ENCODE measurements around the gene OR52K1. TPM values are rescaled to one million over a fixed set of nuclear protein-coding genes. Genes with fewer than 3 reads are reported as not detected.

The OR52K1 gene
- total RNA-seq, 6 donors from 2014 or later: 0.03 to 0.22 (median 0.03) TPM; not detected in 3

DNA sequence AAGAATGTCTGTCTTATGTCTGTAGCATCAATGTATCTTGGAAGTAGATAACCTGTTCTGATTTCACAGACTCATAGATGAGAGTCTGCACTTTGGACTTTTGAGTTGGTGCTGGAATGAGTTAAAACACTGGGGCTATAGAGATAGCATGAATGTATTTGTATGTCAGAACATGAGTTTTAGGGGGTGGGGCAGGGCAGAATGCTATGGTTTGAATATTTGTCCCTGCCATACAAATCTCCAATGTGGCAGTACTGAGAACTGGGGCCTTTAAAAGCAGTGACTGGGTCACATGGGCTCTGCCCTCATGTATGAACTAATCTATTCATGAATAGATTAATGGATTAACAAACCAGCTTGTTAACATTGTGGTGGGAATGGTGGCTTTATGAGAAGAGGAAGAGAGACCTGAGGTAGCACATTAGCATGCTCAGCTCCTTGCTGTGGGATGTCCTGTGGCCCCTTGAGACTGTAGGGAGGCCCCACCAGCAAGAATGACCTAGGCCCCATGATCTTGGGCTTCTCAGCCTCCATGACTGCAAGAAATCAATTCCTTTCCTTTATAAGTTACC is 15.5 kb upstream of the OR52K1 start:
- H3K36me3 ChIP-seq: no peaks in the 10 kb centered on the region
- peaks cover 0 to 12% (median 3%) of the 10 kb centered on the region in 4 donors for H3K9me3 ChIP-seq
- DNase-seq (no peak), ATAC-seq (ENCODE audit: low FRiP score in 2 of 2) (no peak)
- TF ChIP-seq POLR2A (IDR thresholded peaks at IDR 0.05) (no peak), POLR2AphosphoS5 (IDR thresholded peaks at IDR 0.05) (no peak), EP300 (IDR thresholded peaks at IDR 0.05) (no peak)
- TF ChIP-seq, protein P1, sequence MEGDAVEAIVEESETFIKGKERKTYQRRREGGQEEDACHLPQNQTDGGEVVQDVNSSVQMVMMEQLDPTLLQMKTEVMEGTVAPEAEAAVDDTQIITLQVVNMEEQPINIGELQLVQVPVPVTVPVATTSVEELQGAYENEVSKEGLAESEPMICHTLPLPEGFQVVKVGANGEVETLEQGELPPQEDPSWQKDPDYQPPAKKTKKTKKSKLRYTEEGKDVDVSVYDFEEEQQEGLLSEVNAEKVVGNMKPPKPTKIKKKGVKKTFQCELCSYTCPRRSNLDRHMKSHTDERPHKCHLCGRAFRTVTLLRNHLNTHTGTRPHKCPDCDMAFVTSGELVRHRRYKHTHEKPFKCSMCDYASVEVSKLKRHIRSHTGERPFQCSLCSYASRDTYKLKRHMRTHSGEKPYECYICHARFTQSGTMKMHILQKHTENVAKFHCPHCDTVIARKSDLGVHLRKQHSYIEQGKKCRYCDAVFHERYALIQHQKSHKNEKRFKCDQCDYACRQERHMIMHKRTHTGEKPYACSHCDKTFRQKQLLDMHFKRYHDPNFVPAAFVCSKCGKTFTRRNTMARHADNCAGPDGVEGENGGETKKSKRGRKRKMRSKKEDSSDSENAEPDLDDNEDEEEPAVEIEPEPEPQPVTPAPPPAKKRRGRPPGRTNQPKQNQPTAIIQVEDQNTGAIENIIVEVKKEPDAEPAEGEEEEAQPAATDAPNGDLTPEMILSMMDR (IDR thresholded peaks at IDR 0.05): no peak
- no peaks in the 10 kb centered on the region for H3K27me3 ChIP-seq
- H3K27ac ChIP-seq: no peak overlapping the region
- H3K4me3 ChIP-seq: no peak overlapping the region
- no peaks in the 10 kb centered on the region for H3K4me1 ChIP-seq

DNA sequence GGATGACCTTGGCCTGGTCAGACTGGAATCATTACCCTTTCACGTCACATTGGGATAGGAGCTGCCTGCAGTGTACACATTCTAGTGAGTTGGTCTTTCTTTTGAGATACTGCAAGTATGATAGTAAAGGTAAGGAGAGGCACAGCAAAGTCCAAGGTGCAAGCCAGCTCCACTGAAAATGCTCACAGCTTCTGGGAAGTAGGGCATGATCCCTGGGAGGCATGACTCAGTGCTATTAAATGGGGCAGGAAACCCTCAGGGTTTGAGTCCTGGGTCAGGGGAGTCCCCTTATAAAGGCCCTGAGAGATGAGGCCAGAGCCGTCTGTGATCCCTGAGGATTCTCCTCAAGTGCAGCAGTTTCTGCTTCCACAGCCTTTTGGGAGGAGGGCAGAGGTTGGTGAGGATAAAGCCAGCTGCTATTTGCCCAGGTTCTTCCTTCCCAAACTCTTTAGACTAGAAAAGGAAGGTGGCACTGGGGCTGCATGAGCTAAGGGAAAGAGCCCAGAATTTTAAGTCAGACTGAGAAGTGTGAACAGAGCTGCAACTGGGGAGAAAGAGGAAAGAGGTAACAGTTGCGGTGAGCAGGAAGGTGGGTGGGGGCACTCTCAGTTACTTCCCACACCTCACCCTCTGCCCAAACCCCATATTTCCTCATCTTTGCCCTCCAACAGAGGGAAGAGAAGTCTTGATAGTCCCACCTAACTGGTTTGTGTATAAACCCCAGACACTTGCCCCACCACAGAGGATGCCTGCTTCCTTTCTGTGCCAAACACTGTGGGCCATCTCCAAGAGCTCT is 14.4 kb upstream of the OR52K1 start:
- no peaks in the 10 kb centered on the region for H3K36me3 ChIP-seq
- no peaks in the 10 kb centered on the region for H3K4me1 ChIP-seq
- H3K27ac ChIP-seq: no peak overlapping the region
- no peak overlapping the region for H3K4me3 ChIP-seq
- TF ChIP-seq, protein P1 (IDR thresholded peaks at IDR 0.05): no peak
- TF ChIP-seq EP300 (IDR thresholded peaks at IDR 0.05): no peak
- ATAC-seq (ENCODE audit: low FRiP score in 2 of 2): peak in 1 of 2 donors; percentile 46
- 60 to 77% methylated on average over 3 of the region's 3 CpGs for WGBS, 2 donors
- peaks cover 0 to 12% (median 3%) of the 10 kb centered on the region in 4 donors for H3K9me3 ChIP-seq
- DNase-seq: no peak
- no peaks in the 10 kb centered on the region for H3K27me3 ChIP-seq

DNA sequence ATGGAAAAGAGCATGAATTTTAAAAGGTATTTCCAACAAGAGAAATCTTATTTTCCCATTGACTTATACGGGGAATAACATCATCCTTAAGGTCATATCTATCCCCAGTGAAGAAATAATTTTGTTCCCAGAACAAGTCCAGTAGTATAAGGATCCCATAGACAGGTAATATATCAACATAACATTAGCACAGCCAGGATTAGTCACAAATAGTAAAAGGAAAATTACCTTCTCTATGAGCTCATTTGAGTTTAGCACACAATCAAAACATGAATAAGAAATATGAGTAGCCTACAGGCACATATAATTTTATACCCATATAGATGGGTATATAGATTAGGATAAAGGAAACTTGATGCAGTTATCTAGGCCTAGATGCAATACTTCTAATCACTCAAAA is 2.8 kb upstream of the OR52K1 start:
- Histone ChIP-seq H3K27me3 (no peaks in the 10 kb centered on the region), H3K4me1 (no peaks in the 10 kb centered on the region), H3K4me3 (no peak overlapping the region), H3K27ac (no peak overlapping the region), H3K36me3 (no peaks in the 10 kb centered on the region), H3K9me3 (no peaks in the 10 kb centered on the region)
- 83 to 88% methylated on average over 1 of the region's 1 CpG for WGBS, 2 donors
- DNase-seq (no peak), ATAC-seq (ENCODE audit: low FRiP score in 2 of 2) (no peak)
- TF ChIP-seq, protein P1 (IDR thresholded peaks at IDR 0.05): no peak
- TF ChIP-seq POLR2A (IDR thresholded peaks at IDR 0.05): no peak
- no peak for TF ChIP-seq EP300 (IDR thresholded peaks at IDR 0.05)
- TF ChIP-seq POLR2AphosphoS5 (IDR thresholded peaks at IDR 0.05): no peak

DNA sequence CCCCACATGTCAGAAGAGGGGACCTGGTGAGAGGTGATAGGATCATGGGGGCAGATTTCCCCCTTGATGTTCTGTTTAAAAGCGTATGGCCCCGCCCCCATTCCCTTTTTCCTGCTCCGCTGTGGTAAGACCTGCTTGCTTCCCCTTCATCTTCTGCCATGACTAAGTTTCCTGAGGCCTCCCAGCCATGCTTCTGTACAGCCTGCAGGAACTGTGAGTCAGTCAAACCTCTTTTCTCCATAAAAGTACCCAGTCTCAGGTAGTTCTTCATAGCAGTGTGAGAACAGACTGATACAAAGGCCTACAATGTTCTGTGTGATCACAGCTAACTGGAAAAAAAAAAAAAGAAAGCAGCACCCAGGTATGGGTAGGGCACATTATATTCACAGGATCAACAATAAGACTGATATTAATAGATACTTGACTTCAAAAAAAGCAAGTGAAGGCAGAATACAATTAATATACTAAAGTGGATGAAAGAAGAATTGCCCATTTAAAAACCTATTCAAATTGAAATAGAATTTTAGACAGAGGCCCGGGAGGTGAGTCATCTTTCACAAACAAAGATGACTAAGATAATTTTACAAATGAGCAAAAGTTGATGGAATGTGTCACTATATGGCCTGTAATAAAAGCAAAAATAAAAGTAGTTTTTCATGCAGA is 1.7 kb upstream of the OR52K1 start:
- Histone ChIP-seq H3K4me3 (no peak overlapping the region), H3K27me3 (no peaks in the 10 kb centered on the region), H3K4me1 (no peaks in the 10 kb centered on the region), H3K27ac (no peak overlapping the region), H3K9me3 (no peaks in the 10 kb centered on the region), H3K36me3 (no peaks in the 10 kb centered on the region)
- ATAC-seq (ENCODE audit: low FRiP score in 2 of 2) (no peak), DNase-seq (no peak)
- no peak for TF ChIP-seq EP300 (IDR thresholded peaks at IDR 0.05)
- TF ChIP-seq, protein P1 (IDR thresholded peaks at IDR 0.05): no peak
- TF ChIP-seq POLR2AphosphoS5 (IDR thresholded peaks at IDR 0.05): no peak
- no peak for TF ChIP-seq POLR2A (IDR thresholded peaks at IDR 0.05)
- WGBS, 2 donors: 66 to 79% methylated on average over 4 of the region's 4 CpGs
